DMS53 treated with DMSO at 0.1 percent for 48 hours (cell line): ENCODE results near the gene PNPLA1.
"Not testable (repeated sequence)": the region's sequence is repeated elsewhere in the genome, so short reads cannot be mapped to it uniquely, and the experiment has no call there.

ENCODE experiments used
- DNase-seq: peaks from one replicate; lab custom pipeline; 2025; ENCODE audit not compliant: unreplicated experiment; lab: John Stamatoyannopoulos, UW

The PNPLA1 gene

DNA sequence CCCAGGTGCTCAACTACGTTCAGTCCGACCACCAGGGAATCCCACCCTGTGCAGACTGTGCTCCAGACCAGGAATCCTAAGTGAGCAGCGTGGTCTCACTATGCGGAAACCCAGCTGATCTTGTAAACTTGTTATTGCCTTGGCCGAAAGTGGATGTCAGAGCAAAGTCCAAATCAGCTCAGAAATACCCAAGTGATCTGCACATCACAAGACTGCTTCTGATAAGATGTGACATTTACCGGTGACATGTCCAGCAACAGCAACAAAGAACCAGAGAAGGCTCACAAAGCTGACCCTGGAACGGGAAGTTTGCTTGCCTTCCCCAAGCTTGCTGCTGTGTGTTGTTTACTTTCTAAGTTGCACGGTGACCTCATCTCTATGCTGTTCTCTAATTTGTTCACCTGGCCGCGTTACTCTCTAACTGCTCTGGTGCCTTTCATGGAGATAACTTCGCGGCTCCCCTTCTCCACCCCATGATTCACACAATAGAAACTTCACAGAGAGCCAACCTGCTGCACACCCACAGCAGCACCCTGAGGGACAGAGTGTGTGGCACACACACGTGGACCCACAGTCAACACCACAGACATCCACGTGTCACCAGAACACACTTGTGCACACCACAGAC is 65.1 kb downstream of the PNPLA1 start:
- peak; percentile 40 for DNase-seq

DNA sequence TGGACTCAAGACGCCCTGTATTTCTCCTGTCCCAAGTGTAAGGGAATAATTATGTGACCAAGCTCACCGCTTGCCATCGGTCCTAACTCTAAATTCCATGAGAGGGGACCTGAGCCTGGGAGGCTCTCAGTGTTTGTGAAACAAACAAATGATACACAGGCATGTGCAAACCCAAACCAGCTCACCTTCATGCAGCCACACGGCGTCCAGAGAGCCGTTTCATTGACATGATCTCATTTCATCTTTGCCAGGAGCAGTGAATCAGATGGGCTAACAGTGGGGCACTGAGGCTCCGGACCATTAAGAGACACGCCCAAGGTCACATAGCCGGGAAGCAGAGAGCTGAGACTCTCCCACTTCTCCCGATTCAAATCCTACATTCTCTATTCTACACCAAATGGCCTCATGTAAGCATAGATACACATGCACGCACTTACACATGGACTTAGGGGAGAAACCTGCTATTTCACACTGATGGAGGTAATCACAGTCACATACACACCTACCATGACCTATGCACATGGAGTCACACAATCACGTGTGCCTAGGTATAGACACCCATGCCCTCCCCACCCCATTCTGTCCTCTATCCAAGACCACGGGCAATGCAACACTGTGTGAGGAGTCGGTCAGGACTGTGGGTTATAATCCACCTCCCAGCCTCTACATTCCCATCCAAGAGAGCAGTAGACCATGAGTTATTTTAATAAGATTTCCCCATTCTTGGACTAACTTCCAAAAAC is 65.8 kb downstream of the PNPLA1 start:
- no peak for DNase-seq

DNA sequence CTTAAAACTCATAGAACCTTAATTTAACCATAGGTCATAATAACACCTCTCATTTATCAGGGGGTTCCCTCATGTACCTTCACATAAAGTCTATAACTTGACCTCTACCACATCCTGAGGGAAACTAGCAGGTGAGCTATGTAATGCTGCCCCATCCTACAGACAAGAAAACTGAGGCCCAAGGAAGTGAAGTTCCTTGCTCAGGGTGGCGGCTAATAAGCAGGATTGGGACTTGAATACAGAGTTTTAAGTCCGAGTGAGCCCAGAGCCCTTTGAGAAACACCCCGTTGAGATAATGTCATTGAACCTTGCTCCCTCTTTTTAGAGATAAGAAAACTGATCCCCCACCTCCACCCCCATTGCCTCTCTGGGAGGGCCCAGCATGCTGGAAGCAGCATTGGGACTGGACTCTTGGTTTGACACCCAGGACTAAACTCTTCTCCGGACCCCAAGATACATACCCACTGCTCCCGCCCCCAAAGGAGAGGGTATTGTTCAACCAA is 66.4 kb downstream of the PNPLA1 start:
- no peak for DNase-seq

DNA sequence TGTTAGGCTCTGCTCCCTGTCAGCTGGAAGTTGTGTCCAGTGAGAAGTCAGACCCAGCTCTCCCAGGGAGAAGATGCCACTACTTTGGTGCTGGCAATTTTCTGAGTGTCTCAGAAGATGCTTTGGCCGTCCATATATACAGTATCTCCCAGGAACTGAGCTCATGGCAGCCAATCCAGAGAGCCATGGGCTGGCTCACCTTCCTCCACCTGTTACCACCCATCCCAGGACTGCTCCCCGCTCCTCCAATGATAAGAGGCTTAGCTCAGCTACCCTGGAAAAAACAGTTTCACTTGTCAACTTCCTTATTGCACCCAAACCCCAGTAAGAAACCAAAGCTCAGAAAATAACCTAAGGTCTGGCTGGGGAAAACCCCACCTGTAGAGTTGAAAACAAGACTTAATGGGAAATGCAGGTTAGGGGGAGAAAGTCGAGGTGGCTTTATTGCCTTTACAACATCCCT is 67.0 kb downstream of the PNPLA1 start, which contains the start of gene BNIP5:
TSS of gene BNIP5 (minus strand) at position 110 of the 463 bp plus-strand sequence. CDS start 6,198 bp downstream, outside the sequence.
- DNase-seq, result no peak

DNA sequence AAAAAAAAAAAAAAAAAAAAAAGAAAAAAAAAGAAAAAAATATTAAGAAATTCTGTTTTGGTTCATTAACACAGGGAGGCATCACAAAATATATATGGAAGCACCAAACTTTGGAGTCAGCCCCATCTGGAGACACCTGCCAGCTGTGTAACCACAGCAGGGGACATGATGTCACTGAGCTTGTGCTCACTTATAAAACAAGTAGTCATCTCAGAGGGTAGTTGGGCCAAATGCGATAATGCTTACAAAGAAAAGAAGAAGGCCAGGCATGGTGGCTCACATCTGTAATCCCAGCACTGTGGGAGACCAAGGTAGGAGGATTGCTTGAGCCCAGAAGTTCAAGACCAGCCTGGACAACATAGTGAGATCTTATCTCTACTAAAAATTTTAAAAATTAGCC is 68.0 kb downstream of the PNPLA1 start:
- no peak for DNase-seq

DNA sequence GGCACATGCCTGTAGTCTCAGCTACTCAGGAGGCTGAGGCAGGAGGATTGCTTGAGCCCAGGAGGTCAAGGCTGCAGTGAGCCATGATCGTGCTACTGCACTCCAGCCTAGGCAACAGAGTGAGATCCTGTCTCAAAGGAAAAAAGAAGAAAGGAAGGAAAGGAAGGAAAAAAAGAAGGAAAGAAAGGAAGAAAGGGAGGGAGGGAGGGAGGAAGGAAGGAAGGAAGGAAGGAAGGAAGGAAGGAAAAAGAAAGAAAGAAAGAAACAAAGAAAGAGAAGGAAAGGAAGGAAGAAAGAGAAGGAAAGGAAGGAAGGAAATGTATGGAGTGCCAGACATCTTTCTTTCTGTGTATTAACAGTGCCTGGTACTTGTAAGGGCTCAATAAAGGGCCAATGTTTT is 68.4 kb downstream of the PNPLA1 start:
- not testable (repeated sequence) for DNase-seq

DNA sequence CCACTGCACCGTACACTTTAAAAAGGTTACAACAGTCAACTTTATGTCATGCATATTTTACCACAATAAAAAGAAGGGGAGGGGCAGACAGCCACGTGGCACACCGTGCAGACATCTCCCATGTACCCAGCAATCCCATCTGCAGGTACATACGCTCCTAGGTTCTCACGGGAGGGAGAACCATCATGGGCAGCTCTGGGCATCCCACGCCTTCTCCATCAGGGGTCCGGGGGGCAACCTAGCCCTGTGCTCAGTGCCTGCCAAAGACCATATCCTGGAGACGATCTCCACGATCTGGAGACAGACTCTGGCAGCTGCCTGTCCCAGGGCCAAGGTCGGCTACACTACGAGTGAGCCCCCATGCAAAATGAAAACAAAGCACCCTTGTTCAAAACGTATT is 69.3 kb downstream of the PNPLA1 start:
- no peak for DNase-seq

DNA sequence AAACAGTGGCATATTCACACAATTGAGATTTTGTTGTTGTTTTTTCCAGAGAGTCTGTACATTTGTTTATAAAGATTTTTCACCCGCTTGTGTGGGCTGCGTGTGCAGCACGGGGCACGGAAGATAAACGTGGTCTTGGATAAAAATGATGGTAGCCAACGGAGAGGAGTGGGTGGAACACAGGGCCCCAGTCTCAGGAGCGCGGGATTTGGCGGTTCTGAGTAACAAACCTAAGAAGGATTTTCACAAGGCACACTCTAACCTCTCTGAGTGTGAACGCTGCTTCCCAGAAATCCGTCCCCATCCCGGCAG is 70.4 kb downstream of the PNPLA1 start:
- no peak for DNase-seq

DNA sequence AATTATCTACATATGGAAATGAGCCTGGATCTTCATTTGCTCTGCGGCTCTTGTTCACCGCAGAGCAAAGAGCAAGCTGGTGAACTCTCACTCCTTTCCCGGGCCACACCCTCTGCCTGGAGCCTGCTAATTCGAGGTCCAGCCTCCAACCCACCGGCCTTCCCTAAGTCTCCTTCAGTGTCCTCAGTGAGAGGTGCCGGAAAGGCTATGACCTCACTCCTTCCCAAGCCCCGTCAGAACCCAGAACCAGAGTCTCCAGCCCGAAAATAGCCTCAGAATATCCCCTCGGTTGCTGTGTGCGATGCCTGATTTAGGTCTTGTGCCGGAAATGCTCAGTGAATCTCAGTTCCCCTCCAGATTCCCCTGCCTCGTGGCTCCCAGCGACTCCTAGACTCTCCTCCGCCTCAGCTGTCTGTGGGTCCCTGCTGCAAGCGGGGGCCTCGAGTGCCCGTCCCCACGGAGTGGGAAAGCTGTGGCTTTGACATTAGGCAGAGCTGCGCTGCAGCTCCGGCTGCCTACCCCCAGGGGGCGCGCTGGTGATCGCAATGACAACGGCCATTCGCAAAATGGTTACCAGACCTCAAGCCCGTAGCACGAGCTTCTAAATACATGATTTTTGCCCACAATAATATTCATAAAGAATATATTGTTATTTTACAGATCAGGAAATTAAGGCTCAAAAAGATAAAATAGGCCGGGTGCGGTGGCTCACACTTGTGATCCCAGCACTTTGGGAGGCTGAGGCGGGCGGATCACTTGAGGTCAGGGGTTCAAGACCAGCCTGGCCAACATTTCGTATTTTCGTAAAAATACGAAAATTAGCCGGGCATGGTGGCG is 71.0 kb downstream of the PNPLA1 start:
- DNase-seq, result peak; percentile 50

DNA sequence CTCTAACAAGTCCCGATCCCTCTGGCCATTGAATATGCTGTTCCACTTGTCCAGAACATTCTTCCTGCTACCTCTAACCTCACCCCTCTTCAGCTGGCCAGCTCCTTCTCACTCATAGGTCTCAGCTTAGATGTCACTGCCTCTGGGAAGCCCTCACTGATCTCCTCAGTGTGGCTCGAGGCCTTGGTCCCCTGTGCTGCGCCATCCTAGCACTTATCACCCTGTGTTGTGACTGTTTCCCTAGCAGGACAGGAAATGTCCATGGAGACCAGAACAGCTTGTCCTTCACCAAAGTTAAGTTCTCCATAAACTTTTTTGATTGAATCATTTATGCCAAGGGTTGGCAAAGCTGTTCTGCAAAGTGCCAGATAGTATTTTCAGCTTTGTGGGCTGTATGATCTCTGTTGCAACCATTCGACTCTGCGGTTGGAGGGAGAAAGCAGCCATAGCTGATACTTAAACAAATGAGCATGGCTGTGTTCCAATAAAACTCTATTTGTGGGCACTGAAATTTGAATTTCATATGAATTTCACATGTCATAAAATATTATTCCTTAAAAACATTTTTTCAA is 73.3 kb downstream of the PNPLA1 start:
- no peak for DNase-seq

DNA sequence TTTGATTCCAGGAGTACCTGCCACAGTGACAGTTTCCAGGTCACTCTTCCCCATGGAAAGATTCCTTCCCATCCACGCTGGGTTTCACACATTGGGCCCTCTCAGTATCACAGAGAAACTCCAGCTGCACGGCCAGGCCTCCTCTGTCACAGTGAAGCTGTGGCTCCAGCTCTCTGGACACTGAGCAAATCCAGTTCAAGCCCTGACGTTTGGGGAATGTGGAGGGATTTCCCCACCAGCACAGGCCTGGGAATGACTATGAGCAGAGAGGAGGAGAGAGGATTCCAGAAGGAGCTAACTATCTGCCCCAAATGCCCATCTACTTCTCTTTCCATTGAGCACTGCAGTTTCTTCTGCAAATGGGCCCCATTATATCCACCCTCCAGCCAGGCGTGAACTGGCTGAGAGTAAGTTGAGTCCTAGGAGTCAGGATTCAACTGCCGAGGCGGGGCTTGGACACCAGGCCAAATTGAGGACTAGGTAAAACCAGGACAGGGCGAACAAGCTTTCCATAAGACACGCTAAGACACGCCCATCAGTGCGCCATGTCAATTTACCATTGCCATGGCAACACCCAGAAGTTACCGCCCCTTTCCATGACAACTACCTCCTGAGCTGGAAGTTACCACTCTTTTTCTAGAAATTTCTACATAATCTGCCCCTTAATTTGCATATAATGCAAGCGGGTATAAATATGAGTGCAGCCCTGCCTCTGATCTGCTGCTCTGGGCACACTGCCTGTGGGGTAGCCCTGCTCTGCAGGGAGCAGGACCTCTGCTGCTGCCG is 76.0 kb downstream of the PNPLA1 start:
- DNase-seq, result no peak

DNA sequence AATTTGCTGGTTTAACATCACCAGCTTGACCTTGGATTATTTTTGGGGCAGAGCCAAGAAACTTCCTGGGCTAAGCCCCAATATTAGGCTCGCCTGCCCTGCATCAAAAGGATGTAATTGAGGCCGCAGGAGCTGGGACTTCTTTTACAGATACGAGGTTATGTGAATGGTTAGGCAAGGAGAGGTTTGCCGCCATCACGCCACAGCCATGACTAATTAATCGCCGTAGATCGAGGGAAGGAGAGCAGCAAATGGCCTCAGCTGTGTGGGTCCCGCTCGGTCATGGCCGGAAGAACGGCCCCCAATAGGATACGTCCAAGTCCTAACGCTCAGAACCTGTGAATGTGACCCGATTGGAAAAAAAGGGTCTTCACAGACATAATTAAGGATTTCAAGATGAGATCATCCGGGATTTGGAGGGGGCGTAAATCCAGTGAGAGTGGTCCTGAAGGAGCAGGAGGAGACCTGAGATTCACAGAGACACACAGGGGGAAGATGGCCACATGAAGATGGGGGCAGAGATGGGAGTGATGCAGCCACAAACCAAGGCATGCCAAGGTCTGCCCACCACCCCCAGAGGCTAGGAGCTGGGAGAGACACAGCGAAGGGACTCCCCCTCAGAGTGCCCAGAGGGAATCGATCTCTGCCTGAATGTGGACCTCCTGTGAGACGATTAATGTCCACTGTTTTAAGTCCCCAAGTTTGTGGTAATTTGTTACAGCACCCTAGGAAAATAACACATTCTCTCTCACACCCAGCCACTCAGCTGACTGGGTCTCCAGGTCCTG is 76.8 kb downstream of the PNPLA1 start:
- DNase-seq, result no peak

DNA sequence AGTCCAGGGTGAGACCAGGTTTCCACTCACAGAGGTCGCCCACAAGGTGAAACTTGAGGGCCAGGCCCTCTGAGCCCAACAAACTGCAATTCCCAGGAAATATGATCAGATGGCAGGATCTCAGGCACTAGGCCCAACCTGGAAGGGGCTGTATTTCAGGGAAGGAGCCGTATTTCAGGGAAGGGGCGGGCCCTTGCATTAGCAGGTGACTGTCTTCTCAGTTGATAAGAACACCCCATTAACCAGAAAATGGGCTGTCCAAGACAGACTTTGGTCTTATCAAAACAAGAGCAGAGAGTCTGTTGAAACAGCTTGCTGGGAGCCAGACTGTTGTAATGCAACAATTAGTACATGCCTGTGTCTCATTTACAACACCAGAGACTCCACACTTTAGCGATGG is 77.8 kb downstream of the PNPLA1 start:
- no peak for DNase-seq

DNA sequence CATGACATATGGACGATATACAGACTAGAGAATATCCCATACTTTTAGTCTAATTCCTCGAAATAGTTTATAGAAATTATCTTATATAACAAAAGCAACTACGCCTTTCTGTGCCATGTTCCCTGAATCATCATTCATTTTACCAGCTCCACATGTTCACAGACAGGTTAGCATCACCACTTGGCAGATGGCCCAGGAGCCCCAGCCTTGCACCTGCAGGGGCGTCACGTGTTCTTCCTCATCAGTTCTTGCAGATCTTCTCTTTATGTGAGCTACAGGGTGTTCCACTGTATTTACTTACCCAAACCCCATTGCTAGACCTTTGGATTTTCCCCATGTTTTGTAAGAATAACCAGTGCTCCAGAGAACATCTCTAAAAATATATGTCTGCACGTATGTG is 79.4 kb downstream of the PNPLA1 start:
- DNase-seq, result peak; percentile 66

DNA sequence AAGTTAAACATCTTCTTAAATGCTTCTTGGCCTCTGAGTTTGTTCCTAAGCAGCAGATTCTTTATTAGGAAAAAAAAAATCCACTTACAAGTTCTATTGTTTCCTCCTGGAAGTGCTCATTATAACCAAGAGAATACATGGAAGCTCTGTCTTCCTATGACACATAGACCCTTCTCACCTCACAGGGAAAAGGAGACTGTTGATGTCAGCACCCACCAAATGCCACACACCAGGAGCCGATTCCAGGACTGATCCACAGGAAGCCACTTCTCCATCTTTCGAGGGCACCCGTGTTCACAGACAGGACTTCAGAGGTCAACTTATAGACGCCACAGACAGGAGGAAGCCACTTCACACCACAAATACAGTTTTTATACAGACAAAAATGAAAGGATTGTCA is 80.2 kb downstream of the PNPLA1 start:
- no peak for DNase-seq

DNA sequence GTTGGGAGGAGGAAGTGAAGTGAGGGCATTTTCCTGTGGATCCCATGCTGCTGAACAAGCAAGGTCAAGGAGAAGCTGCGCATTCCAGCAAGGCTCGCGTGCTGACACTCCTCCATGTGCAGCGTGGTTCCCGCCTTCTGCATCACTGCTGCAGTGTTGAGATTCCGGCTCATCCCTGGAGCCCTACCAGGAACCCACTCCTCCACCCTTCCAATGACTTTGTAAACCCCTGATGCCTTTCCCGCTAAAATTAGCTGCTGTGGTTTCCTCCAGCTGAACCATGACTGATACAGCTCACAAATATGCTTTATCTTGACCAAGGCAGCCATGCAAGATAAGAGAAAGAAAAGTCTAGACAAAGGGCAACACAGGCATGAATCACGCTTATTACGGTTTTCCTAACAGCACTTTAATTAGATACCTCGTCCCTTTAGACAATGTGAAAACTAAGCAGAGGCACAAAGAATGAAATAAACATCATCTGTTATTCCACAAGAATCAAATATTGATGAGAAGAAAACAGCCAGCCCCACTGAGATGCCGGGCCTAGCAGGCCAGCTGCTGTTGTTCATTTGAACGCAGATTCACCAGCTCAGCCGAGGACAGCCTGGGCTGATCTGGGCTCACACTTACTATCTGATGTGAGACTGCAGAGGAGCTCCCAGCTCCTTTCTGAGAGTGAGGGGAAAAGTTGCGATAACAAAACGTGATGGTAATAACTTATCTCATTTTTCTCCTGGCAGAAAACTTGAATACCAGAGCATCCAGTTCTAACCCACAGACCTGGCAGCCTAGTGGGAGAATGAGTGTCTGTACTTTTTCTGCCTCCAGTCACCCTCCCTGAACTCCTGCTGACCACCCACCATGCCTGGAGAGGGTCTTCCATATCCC is 81.1 kb downstream of the PNPLA1 start:
- no peak for DNase-seq

DNA sequence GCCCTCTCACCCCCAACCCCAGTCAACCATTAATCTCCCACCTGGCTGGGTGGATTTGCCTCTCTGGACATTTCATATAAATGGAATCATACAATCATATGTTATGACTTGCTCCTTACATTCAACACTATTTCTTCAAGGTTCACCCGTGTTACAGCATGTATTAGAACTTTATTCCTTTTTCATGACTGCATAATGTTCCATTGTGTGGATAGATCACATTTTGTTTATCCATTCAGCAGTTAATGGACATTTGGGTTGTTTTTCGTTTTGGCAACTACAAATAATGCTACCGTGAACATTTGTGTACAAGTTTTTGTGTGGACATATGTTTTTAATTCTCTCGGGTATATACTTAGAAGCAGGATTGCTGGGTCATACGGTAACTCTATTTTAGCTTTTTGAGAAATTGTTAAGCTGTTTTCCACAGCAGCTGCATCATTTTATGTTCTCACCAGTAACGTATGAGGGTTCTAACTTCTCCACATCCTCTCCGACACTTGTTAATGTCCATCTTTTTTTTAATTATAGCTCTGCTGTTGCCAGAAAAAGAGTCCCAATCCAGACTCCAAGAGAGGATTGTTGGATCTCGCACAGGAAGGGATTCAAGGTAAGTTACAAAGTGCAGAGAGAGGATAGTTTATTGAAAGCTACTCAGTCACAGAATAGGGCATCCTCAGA is 82.8 kb downstream of the PNPLA1 start:
- DNase-seq, result no peak

DNA sequence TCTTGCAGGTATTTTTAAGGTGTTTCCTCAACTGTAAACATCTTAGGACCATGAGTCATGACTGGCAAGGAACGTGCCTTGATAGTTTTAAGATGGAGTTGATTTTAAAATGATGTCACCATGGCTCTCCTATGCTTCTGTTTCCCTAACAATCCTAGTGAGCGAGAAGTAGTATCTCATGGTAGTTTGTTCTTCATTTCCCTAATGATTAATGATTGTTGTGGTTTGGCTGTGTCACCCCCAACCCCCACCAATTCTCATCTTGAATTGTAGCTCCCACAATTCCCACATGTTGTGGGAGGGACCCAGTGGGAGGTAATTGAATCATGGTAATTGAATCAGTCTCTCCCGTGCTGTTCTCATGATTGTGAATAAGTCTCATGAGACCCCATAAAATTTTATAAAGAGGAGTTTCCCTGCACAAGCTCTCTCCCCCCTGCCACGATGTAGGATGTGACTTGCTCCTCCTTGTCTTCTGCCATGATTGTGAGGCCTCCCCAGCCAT is 83.6 kb downstream of the PNPLA1 start:
- no peak for DNase-seq
